Hindlimb muscle (tissue), 1 donor: ENCODE results near the gene C6orf132. TPM values are rescaled to one million over a fixed set of nuclear protein-coding genes. Genes with fewer than 3 reads are reported as not detected.
"Not testable (repeated sequence)": the region's sequence is repeated elsewhere in the genome, so short reads cannot be mapped to it uniquely, and the experiment has no call there.

Experiments used
- DNase-seq: peaks from one replicate; pipeline ENCODE4 v3.0.0-alpha.2; 2013
- polyA plus RNA-seq: library from polyadenylated mRNA; unstranded; fragments of 120-200 nt; gene quantifications from one replicate; pipeline ENCODE4 v1.2.1, GENCODE V29; 2013; ENCODE audit not compliant: insufficient read length

Gene C6orf132
- polyA plus RNA-seq, 1 donor, result 0.52 TPM

- DNase-seq, result no peak
Measured at GRCh38 chr6:42158631-42159030, 16.2 kb upstream of the C6orf132 start.

GRCh38 chr6:42158011-42158410 lies 15.6 kb upstream of the C6orf132 start:
- DNase-seq, result no peak

- no peak for DNase-seq
Measured at GRCh38 chr6:42156638-42157037, 14.2 kb upstream of the C6orf132 start.

- DNase-seq, result no peak
Measured at GRCh38 chr6:42155293-42155692, 12.9 kb upstream of the C6orf132 start.

GRCh38 chr6:42154461-42155209 lies 12.2 kb upstream of the C6orf132 start:
- DNase-seq, result no peak

GRCh38 chr6:42153921-42154320 lies 11.5 kb upstream of the C6orf132 start:
- no peak for DNase-seq

GRCh38 chr6:42152528-42153213 lies 10.3 kb upstream of the C6orf132 start:
- not testable (repeated sequence) for DNase-seq

GRCh38 chr6:42152024-42152423 lies 9.6 kb upstream of the C6orf132 start:
- no peak for DNase-seq

- no peak for DNase-seq
Measured at GRCh38 chr6:42150254-42150653, 7.8 kb upstream of the C6orf132 start.

GRCh38 chr6:42148058-42148457 lies 5.6 kb upstream of the C6orf132 start:
- DNase-seq, result no peak

GRCh38 chr6:42147138-42147562 lies 4.7 kb upstream of the C6orf132 start:
- no peak for DNase-seq

GRCh38 chr6:42141603-42142117 lies 760 bp downstream of the C6orf132 start:
- no peak for DNase-seq

GRCh38 chr6:42140756-42141602 lies 1.4 kb downstream of the C6orf132 start:
- no peak for DNase-seq

- no peak for DNase-seq
Measured at GRCh38 chr6:42140032-42140431, 2.4 kb downstream of the C6orf132 start.

GRCh38 chr6:42138630-42139619 lies 3.5 kb downstream of the C6orf132 start:
- DNase-seq, result no peak

GRCh38 chr6:42138190-42138589 lies 4.2 kb downstream of the C6orf132 start:
- DNase-seq, result no peak

- DNase-seq, result no peak
Measured at GRCh38 chr6:42137194-42137753, 5.1 kb downstream of the C6orf132 start.

GRCh38 chr6:42136508-42137193 lies 5.8 kb downstream of the C6orf132 start:
- no peak for DNase-seq

- DNase-seq, result no peak
Measured at GRCh38 chr6:42135722-42136121, 6.7 kb downstream of the C6orf132 start.

- no peak for DNase-seq
Measured at GRCh38 chr6:42135161-42135560, 7.3 kb downstream of the C6orf132 start.

GRCh38 chr6:42133926-42134325 lies 8.5 kb downstream of the C6orf132 start:
- DNase-seq, result no peak
